ENCODE data around the gene CD40. TPM values are rescaled to one million over a fixed set of nuclear protein-coding genes. Genes with fewer than 3 reads are reported as not detected.
A peak's percentile ranks its signal among the peaks of the same experiment; 100 is the strongest.

Gene CD40
- polyA plus RNA-seq, 1 experiment, result 0.21 TPM

- no peak for DNase-seq (ENCODE audit: low read depth, low spot score)
- Histone ChIP-seq H3K9me3 (ENCODE audit: control insufficient read depth, insufficient read depth, low read length) (no peaks in the 10 kb centered on the region), H3K27me3 (ENCODE audit: control insufficient read depth, insufficient read depth, low read length) (peaks cover 27% of the 10 kb centered on the region), H3K4me3 (ENCODE audit: low read depth, low read length) (no peak overlapping the region), H3K27ac (ENCODE audit: low read depth, low read length) (no peak overlapping the region)
- ChIA-PET CTCF (interaction anchor here (1.7 to 7.3 kb wide), 4 partner anchors 36 to 307 kb away, joined by 5 to 49 read pairs (median 11); no protein-coding TSS in a partner anchor), POLR2A (no interaction called here)
- TF ChIP-seq, protein P1, sequence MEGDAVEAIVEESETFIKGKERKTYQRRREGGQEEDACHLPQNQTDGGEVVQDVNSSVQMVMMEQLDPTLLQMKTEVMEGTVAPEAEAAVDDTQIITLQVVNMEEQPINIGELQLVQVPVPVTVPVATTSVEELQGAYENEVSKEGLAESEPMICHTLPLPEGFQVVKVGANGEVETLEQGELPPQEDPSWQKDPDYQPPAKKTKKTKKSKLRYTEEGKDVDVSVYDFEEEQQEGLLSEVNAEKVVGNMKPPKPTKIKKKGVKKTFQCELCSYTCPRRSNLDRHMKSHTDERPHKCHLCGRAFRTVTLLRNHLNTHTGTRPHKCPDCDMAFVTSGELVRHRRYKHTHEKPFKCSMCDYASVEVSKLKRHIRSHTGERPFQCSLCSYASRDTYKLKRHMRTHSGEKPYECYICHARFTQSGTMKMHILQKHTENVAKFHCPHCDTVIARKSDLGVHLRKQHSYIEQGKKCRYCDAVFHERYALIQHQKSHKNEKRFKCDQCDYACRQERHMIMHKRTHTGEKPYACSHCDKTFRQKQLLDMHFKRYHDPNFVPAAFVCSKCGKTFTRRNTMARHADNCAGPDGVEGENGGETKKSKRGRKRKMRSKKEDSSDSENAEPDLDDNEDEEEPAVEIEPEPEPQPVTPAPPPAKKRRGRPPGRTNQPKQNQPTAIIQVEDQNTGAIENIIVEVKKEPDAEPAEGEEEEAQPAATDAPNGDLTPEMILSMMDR (IDR thresholded peaks at IDR 0.05; ENCODE audit: low read depth, low read length), result no peak
Measured at GRCh38 chr20:46131396-46131795, 13.3 kb downstream of the CD40 start.

- Histone ChIP-seq H3K27me3 (ENCODE audit: control insufficient read depth, insufficient read depth, low read length) (peaks cover 26% of the 10 kb centered on the region), H3K4me3 (ENCODE audit: low read depth, low read length) (no peak overlapping the region), H3K27ac (ENCODE audit: low read depth, low read length) (no peak overlapping the region), H3K9me3 (ENCODE audit: control insufficient read depth, insufficient read depth, low read length) (no peaks in the 10 kb centered on the region)
- ChIA-PET POLR2A (no interaction called here), CTCF (interaction anchor here (0.7 to 7.3 kb wide), 12 partner anchors 10 to 306 kb away, joined by 3 to 49 read pairs (median 4); no protein-coding TSS in a partner anchor)
- DNase-seq (ENCODE audit: low read depth, low spot score), result peak; percentile 8
- TF ChIP-seq, protein P1 (IDR thresholded peaks at IDR 0.05; ENCODE audit: low read depth, low read length), result peak; percentile 83
Measured at GRCh38 chr20:46132705-46133120, 14.6 kb downstream of the CD40 start.

- no peak overlapping the region for H3K27ac ChIP-seq (ENCODE audit: low read depth, low read length)
- POLR2A ChIA-PET, result no interaction called here
- H3K9me3 ChIP-seq (ENCODE audit: control insufficient read depth, insufficient read depth, low read length), result no peaks in the 10 kb centered on the region
- H3K27me3 ChIP-seq (ENCODE audit: control insufficient read depth, insufficient read depth, low read length), result peaks cover 23% of the 10 kb centered on the region
- TF ChIP-seq, protein P1 (IDR thresholded peaks at IDR 0.05; ENCODE audit: low read depth, low read length), result no peak
- no peak for DNase-seq (ENCODE audit: low read depth, low spot score)
- H3K4me3 ChIP-seq (ENCODE audit: low read depth, low read length), result no peak overlapping the region
- CTCF ChIA-PET, result interaction anchor here (1.0 to 7.3 kb wide), 2 partner anchors 51 to 215 kb away, joined by 3 to 49 read pairs; no protein-coding TSS in a partner anchor
Measured at GRCh38 chr20:46133886-46134654, 16.0 kb downstream of the CD40 start.

GRCh38 chr20:46134716-46135115 is 16.6 kb downstream of the CD40 start:
- ChIA-PET POLR2A (no interaction called here), CTCF (interaction anchor here (7.3 kb wide), 1 partner anchor 215 kb away, joined by 49 read pairs; no protein-coding TSS in a partner anchor)
- no peaks in the 10 kb centered on the region for H3K9me3 ChIP-seq (ENCODE audit: control insufficient read depth, insufficient read depth, low read length)
- DNase-seq (ENCODE audit: low read depth, low spot score), result no peak
- H3K27ac ChIP-seq (ENCODE audit: low read depth, low read length), result no peak overlapping the region
- H3K4me3 ChIP-seq (ENCODE audit: low read depth, low read length), result no peak overlapping the region
- H3K27me3 ChIP-seq (ENCODE audit: control insufficient read depth, insufficient read depth, low read length), result peaks cover 26% of the 10 kb centered on the region
- TF ChIP-seq, protein P1 (IDR thresholded peaks at IDR 0.05; ENCODE audit: low read depth, low read length), result no peak

Measured in AG04450 (cell line).